ENCODE results near the gene DMRTB1.

DMRTB1 gene

DNA sequence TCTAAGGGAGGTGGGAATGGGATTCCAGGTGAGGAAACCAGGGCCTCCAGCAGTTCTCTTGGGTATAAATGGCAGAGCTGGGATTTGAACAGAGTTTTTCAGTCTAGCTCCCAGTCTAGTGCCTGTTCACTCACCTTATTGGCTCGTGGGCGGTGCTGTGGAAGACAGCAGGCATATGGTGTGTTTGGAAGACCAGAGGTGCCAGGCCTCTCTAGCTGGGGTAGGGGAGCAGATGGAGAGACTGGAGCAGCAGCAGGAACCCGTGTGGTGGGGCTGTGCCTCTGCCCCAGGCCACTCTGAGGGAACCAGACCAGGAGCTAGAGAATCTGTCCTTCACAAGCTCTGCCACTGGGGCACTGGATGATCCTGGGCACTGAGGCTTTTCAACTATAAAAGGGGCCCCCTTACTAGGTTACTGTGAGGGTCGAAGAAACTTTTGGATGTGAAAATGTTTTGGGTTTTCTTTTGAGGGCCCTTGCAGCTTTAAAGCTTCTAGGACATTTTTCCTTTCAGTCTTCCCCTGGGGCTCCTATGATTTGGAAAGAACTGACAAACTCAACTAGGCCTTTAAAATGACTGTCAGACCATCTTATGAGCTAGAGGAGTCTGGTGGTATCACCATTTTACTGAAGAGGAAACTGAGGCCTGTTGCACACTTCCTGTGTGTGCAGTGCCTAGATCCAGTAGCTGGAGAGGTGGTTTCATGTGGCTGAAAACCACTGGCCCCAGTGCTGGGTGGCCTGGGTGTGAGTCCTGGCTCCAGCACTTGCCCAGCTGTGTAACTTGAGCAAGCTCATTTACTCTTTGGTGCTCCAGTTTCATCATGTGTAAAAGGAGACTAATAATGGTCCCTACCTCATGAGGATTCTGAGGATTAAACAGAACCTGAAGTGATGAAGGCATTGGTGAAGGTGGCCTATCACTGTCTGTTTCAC lies 6.1 kb downstream of the DMRTB1 start:
- FAIRE-seq = no peak

DNA sequence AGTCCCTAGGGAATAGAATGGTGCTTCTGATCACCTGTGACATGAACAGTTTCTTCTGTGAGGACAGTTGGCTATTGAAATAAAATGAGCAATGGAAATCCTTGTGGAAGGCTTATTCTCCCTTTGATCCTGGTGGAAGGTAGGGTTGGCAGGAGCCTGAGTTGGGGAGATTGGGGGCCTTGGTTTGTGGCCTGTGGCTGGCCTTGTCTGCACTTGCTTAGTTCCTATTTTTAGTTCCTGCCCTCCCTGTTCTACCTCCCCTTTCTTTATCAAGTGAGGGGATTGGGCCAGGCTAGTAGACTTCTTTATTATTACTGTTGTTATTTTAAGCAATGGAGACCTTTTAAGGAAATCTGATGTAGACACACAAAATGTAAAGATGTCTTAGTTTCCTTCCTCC lies 8.2 kb downstream of the DMRTB1 start:
- no peak for FAIRE-seq

DNA sequence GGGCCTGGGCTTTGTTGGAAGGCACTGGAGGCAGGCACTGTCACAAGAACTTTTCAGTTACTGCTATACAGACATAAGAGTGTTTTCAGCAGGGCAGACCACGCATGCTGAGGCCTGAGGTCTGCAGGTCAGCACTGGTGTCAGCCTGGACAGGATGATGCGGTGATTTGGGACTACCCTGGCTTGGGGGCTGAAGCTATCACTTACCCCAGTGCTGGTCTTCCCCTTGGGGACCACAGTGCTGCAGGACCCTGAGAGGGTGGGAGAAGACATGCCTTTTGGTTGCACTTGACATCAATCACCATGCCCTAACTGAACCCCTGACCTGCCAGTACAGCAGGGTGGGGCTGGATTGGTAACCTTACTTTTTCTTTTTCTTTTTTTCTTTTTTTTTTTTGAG lies 9.2 kb downstream of the DMRTB1 start:
- FAIRE-seq = no peak

DNA sequence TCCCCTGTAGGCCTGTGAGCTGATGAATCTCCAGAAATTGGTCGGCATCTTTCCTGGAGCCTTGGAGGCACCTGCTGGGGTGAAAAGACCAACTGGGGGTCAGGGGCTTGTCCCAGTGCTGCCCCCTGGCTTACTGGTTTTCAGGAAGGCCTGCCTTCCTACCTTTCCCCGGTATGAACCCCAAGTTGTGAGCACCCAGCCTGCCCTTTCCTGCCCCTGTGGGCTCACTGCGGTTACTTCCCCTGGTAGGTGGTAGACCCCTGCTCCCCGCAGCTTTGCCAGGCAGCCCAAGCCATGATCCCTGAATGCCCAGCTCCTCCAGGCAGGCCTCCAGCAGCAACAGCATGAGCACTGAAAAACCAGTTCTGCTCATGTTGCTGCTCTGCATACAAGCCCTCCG lies 10.2 kb downstream of the DMRTB1 start:
- no peak for FAIRE-seq

DNA sequence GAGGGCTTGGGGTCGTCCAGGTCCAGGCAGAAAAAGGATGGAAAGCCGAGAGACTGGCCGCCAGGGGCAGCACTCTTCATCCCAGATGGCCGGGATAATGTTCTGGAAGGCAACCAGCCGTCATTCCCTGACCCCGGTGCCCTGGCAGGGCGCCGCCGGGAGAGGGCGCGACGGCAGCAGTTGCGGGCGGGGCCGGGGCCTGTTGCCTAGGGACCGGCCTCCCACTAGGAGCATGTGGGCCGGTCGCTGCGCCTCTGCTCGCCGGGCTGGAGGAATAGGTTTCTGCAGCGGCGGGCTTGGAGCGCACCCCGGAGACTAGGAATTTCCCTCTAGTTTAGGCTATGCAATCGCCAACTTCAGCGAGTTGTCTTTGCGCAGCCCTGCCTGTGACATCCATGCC lies 11.0 kb downstream of the DMRTB1 start:
- FAIRE-seq = no peak

DNA sequence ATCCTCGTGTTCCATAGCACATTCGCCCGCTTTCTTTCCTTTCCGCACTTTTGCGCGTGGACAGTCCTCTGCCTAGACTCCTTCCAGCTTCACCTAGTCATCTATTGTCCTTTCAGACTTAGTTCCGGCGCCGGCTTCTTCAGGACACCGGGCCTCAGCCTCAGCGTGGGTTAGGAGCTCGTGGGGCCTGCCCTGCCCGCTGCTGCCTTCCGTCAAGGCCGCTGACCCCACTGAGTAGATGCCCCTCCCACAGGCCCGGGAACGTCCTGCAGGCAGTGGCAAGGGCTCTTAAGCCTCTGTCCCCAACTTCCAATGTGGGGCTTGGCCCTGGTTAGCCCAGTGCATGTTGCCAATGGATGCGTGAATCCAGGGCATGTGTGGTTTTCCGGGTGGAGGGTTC lies 11.4 kb downstream of the DMRTB1 start:
- FAIRE-seq = no peak

DNA sequence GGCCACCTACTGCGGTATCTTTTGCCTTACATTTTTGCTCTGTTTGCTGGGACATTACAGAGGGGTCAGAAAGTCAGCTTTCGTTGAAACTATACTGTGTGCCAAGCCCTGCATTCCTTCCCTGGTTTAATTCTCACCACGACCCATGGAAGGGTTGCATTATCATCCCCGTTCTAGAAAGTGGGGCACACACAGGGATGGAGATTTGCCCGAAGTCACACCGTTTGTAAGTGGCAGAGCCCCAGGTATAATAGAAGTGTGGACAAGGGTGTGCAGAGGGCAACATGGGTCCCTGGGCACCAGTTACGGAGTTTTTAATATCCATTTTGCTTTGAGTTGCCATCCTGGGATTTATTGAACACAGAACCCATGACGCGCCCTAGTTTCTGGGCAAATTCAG lies 11.8 kb downstream of the DMRTB1 start:
- no peak for FAIRE-seq

DNA sequence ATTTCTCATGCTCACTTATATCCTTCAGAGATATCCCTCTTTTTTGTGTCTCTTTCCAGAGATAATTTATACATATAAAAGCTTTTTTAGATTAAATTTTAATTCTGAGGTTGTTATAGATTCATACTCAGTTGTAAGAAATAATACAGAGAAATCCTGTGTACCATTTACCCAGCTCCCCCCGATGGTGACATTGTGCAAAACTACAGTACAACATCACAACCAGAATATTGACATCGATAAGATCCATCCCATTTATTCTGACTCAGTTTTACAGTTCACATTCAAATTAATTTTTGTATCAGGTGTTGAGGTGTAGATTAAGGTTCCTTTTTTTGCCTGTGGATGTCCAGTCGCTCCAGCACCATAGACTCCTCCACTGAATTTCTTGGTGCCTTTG lies 14.3 kb downstream of the DMRTB1 start:
- FAIRE-seq = peak; percentile 85

DNA sequence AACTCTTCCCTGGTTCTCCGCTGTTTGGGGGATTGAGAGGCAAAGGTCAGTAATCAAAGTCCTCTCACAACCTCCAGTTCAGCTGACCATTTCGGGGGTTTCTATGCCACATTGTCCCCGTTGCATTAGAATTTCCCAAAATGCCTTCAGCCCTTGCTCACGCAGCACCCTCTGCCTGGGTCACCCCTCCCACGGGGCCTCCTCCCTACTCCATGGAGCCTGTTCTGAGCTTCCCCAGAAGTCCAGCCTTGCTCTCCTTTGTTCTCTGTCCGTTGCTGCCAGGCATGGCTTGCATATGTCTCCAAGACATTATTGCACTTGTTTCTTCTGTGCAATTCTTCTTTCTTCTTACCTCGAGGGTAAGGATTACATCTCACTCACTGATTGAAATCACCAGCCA lies 16.5 kb downstream of the DMRTB1 start:
- no peak for FAIRE-seq

DNA sequence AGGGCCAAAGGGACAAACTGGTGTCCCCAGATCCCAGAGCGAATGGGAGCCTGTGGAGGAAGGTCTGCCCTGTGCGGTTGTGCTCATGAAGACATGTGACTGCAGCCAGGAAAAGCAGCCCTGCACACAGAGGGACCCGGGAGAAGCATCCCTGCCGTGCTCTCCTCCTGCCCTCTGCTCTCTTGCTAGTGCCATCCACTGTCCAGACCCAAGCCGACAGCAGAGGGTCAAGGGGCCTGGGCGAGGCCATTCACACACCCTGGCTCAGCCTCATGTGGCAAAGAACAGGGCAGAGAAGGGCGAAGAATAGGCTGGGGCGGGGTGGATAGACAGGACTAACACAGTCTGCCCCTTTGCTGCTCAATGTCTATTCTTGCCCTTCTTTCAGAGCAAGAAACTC lies 17.4 kb downstream of the DMRTB1 start:
- no peak for FAIRE-seq

DNA sequence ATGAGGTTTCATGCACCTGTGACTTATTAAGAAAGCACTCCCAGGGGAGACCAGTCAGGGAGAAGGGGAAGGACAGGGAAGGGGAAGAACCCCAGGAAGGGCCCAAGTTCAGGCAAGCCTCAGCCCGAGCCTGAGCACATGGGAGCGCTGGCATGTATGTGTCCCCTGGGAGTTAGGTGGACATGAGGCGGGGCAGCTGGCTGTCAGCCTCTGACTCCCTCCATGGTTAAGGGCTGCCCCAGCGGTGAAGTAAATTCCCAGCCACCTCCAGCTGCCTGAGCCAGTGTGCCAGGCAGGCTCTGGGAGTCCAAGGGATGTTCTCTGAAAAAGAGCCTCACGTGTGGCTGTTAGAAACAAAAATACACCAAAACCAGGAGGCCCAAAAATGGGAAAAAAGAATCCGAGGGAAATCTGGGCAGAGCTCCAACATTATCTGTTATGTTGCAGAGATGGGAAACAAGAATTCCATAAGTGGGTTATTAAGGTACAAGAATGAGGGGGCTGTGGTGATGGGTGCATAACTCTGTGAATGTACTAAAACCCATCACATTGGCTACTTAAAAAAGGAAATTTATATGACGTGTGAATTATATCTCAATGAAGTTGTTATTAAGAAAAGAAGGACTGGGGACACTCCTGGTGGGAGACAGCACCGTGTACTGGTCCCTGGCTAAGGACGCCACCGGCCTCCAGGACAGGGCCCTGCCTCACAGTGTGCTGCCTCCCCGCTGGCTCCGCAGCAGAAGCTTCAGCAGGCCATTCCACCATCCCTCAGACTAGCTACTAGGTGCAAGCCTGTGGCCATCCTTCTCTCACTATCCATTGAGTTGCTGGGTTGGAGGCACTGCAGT lies 18.7 kb downstream of the DMRTB1 start:
- FAIRE-seq = no peak

DNA sequence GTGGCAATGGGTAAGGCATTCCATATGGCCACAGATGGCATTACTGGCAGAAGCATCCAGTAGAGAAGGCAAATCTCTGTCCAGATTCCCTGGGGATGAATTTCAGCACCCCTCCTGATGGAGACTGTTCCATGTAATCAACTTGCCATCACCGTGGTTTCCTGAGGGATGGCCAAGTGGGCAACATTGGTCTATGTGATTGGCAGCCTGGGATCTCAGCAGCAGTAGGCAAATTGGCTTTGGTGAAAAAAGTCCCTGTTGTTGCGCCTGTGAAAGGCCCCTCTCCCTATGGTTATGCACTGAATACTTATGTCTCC lies 19.3 kb downstream of the DMRTB1 start:
- no peak for FAIRE-seq

DNA sequence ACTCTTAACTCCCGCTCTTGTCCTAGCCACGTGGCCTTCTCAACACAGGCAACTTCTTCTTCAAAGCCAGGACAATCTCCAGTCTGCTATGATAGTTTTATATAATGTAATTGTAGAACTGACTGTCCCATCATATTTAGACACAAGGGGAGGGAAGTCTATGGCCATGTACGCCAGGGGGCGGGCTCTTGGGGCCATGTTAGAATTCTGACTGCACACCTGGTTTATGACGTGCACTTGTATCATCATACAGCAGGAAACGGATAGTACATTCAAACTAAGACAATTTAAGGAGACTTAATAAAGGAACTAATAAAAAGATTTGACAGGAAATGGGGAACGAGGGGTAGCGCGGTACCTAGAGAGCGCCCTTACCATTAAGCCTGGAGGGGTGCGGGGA lies 21.5 kb downstream of the DMRTB1 start:
- FAIRE-seq = no peak

DNA sequence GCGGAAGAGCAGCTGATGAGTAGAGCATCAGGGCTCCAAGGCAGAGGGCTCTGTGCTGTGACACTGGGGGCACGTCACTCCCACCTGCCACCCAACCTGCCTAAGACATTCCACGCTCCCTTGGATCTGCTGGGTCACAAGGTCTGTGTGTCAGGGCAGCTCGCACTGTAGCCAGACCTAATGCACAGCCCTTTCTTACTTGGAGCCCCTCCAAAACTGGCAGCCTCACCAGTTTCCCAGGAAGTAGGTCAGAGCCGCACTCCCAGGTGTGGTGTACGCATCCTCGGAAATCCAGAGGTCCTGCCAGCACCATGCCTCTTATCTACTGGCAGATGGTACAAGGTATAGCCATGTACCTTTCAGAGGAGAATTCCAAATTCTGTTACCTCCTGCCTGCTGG lies 22.3 kb downstream of the DMRTB1 start:
- FAIRE-seq = no peak

DNA sequence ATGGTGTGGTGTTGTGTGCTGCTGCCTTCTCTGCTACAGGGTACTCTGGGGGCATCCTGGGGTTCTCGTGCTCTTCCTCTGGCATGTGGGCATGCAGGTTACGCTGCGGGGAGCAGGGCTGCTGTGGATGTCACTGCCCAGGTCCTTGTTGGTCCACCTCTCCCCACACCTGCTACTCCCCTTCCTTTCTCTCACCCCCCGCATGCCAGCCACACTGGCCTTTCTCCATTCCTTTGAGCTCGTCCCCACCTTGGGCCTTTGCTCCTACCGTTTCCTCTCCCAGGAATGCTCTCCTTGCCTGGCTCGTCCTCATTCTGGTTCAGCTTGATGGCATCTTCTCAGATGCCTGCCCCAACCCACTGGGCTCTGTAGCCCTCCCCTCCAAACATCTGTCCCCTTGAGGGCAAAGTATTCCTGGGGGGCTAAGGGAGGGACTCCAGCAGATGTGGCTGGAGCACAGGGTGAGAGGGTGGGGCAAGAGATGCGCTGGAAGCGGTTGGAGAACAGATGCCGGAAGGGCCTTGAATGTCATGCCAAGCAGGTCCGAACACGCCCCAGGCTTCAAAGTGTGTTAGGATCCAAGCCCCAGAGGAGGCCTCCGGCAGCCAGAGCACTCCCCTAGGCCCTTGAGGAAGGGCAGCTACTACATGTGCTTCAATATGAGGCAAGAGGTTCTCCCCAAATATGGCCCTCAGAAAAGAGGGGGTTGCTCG lies 23.4 kb downstream of the DMRTB1 start:
- FAIRE-seq = no peak

DNA sequence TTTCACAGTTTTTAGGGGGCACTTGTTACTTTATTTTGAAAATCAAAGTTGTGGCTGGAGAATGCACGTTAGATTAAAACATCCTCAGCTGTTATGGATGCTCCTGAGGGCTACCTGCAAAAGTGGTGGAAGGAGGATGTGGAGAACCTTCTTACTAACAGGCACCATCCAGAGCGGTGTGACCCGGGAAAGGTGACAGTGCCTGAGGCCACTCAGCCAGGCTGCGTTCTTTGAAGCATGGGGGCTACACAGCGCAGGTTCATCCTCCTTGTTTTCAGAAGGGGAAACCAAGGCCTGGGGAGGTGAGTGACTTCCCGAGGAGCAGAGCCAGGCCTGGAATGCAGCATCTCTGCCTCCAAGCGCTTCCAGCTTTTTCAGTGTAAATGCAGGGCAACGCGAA lies 24.0 kb downstream of the DMRTB1 start:
- FAIRE-seq = no peak

DNA sequence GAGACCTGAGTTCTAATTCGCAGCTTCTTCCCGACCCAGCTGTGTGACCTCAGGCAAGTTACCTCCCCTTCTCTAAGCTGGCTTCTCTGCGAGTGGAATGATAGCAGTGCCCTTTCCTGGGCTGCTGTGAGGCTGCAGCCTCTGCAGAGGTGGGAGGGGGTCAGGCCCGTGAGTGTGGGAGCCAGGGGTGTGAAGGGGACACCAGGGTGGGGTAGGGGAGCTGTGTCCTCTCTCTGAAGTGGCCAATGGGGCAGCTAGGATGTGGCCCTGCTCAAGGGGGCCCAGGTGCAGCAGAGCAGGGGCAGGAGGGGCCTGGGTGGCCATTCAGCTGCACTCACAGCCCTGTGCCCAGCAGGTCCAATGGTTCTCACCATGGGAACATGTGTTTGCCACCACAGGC lies 24.5 kb downstream of the DMRTB1 start:
- no peak for FAIRE-seq

DNA sequence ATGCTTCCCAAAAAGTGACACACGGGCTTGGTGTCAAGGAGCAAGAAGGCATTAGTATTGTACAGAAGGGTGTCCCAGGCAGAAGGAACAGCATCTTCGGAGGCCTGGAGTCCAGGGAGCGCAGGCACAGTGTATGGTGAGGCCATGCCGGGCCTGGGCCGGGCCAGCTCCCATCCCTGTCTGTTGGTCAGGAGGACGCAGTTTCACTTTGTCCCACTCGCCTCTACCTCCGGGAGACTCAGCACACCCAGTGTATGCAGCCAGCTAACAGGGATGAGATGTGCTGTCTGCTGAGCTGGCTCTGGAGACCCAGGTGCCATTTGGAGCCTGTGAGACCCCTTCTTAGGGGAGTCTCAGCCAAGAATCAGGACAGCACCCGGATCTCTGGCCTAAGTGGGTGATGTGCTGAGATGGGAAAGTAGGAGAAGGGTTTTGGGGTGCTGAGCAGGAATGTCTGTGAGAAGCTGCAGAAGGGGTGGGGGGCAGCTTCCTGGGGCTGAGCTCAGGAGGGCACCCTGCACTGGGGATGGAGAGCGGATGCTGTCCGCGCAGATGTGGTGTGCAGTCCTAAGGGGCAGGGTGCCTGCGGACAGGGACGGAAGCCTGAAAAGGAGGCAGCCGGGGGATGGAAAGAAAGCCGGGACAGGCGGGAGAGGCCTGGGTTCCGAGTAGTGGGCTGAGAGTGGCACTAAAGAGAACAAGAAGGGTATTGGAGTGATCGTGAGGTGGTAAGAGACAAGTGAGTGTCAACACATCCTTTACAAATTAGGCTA lies 25.7 kb downstream of the DMRTB1 start:
- no peak for FAIRE-seq

DNA sequence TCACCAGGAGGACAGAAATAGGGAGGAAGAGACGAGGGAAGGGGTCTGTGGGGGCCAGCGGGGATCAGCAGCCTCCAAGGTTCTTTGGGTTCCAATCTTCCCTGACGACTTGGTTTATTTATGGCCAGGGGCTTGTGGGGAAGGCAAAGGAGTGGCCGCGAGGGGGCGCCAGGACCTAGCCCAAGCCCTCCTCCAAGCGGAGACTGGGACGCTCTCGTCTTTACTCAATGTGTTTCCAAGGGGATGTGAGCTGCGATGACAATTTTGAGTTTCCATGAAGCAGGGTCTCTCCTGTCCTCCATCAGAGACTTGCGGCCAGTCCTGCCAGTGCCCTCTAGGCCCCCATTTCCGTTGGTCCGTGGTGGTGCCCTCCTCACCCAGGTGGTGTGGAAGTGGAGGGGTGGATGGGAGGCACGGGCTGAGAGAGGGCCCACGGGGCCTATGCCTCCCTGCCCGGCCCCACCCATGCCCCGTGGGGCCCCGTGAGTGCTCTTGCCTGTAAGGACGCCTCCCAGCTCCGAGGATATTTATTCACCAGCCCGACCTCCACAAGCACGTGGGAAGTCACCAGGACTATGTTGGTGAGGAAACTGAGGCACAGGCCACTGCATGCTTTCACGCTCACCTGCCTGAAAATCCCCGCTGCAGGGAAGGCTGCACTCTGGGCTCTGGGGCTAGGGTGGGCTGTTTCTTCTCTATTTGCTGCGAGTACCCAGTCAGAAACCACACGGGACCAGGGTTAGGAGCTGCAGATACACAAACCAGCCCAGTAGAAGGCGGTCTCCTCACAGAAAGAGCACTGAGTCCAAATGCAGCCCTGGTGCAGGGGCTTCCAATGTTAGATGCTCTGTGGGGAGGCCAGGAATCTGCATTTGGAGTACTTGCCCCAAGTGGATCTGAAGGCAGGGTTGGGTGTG lies 26.5 kb downstream of the DMRTB1 start:
- peak; percentile 83 for FAIRE-seq

DNA sequence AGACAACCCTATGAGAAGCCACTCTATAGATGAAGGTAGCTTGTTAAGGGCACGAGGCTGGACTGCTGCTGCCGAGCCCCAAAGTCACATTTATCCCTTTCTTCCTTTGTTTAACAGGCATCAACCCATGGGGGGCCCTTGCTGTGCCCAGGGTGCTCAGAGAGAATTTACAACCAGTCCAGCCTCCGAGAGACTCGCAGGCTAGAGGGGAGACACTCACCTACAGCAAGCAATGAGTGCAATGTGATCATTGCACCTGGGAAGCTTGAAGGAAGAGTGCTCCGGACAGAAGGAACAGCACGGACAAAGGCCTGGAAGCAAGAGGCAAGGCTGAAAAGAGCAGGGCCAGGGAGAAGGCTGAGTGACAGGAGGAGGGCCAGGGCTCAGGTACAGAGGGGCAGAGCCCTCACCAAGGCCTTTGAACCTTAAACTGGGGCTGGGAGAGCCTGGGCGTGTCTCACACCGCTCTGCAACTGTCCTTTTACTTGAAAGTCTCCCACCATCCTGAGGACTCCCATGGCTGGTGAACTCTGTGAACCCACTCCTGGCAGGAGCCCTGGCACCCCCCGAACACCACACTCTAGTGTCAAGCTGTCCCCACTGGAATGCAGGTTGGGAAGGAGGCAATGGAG lies 27.3 kb downstream of the DMRTB1 start:
- no peak for FAIRE-seq

DNA sequence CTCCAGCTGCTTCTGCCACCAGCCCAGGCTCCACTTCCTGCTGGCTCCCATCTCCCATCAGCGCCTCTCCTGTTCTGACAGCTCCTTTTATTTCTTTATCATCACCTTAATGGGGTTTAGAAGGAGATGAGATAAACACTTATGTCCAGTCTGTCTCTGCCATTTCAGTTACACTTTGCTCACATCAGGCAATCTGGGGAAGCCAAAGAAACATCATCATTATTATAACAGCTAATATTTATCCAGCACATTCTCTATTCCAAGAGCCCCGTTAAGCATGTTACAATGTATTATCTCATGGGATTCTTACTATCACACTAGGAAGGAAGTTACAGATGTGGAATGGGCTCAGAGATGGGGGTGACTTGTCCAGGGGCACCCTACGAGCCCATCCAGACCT lies 31.2 kb downstream of the DMRTB1 start:
- FAIRE-seq = no peak
